PC-9 (cell line): ENCODE measurements around the gene ARHGEF12. TPM values are rescaled to one million over a fixed set of nuclear protein-coding genes. Genes with fewer than 3 reads are reported as not detected.

Source experiments
- BruUV-seq: library from RNA; stranded (reverse); fragments of 400-500 nt; replicated peaks from 2 replicates; lab custom pipeline; 2021; lab: Mats Ljungman, UMichigan
- CTCF ChIA-PET: fragments of 300-600 bp; sonication (Branson Sonifier 250); formaldehyde crosslinking; loops from one replicate; lab custom pipeline; 2022; ENCODE audit warnings: antibody characterized with exemption; lab: Charles Lee
- POLR2A ChIA-PET: fragments of 300-600 bp; sonication (Branson Sonifier 250); formaldehyde crosslinking; loops from one replicate; lab custom pipeline; 2022; ENCODE audit warnings: antibody characterized with exemption; ENCODE audit not compliant: unreplicated experiment; lab: Charles Lee
- DNase-seq, 2 experiments: peaks; one replicate each; pipeline versions ENCODE4 v3.0.0 to v3.0.0-alpha.2; 2015 to 2022; ENCODE audit warnings: mixed read lengths in 1 of 2
- H2AFZ ChIP-seq: fragments of 200-600 bp; sonication (generic); 2 replicates; pipeline ENCODE4 v1.8.1; 2017; ENCODE audit warnings: antibody characterized with exemption
- H3F3A ChIP-seq: fragments of 200-600 bp; sonication (generic); 2 replicates; pipeline ENCODE4 v1.8.1; 2017; ENCODE audit warnings: antibody characterized with exemption, mild to moderate bottlenecking, low read depth; ENCODE audit not compliant: insufficient read depth
- H3K27ac ChIP-seq: fragments of 200-600 bp; sonication (generic); 2 replicates; pipeline ENCODE4 v1.6.1; 2016; ENCODE audit warnings: mixed run types
- H3K27me3 ChIP-seq: fragments of 200-600 bp; sonication (generic); 2 replicates; pipeline ENCODE4 v1.6.1; 2016; ENCODE audit warnings: low read depth, mixed run types; ENCODE audit not compliant: insufficient read depth
- H3K36me3 ChIP-seq: fragments of 200-600 bp; sonication (generic); 2 replicates; pipeline ENCODE4 v1.6.1; 2016; ENCODE audit warnings: low read depth, mixed run types
- H3K4me1 ChIP-seq: fragments of 200-600 bp; sonication (generic); replicated peaks from 2 replicates; pipeline ENCODE4 v1.6.1; 2016; ENCODE audit warnings: mixed run types; ENCODE audit not compliant: insufficient read depth
- H3K4me2 ChIP-seq: fragments of 200-600 bp; sonication (generic); 2 replicates; pipeline ENCODE4 v1.6.1; 2017; ENCODE audit warnings: mixed run types
- H3K4me3 ChIP-seq: fragments of 200-600 bp; sonication (generic); 2 replicates; pipeline ENCODE4 v1.6.1; 2016; ENCODE audit warnings: mixed run types
- H3K79me2 ChIP-seq: fragments of 200-600 bp; sonication (generic); 2 replicates; pipeline ENCODE4 v1.6.1; 2017; ENCODE audit warnings: low read depth, mixed run types
- H3K9me2 ChIP-seq: fragments of 200-600 bp; sonication (generic); 2 replicates; pipeline ENCODE4 v1.8.1; 2017; ENCODE audit warnings: mild to moderate bottlenecking; ENCODE audit not compliant: insufficient read depth
- H3K9me3 ChIP-seq: fragments of 200-600 bp; sonication (generic); 2 replicates; pipeline ENCODE4 v1.8.1; 2016; ENCODE audit warnings: low read depth; ENCODE audit not compliant: insufficient read depth
- H4K20me1 ChIP-seq: fragments of 200-600 bp; sonication (generic); 2 replicates; pipeline ENCODE4 v1.8.1; 2017; ENCODE audit not compliant: insufficient read depth
- CTCF ChIP-seq: fragments of 200-600 bp; sonication (generic); conservative IDR thresholded peaks from 2 replicates; pipeline ENCODE4 v1.6.1; 2017; ENCODE audit warnings: mixed run types, antibody characterized with exemption, mild to moderate bottlenecking, moderate library complexity
- EZH2 ChIP-seq: fragments of 200-600 bp; sonication (generic); IDR thresholded peaks from 2 replicates; pipeline ENCODE4 v1.8.0; 2017; ENCODE audit warnings: antibody characterized with exemption, low read depth
- intact Hi-C: fragments of 100-400 bp; cut with micrococcal nuclease; formaldehyde crosslinking; loops from one replicate; pipeline ENCODE4 v1.10.0; 2022; ENCODE audit not compliant: unreplicated experiment
- total RNA-seq: library from RNA; stranded (reverse); gene quantifications from 2 replicates; pipeline ENCODE4 v1.2.3, GENCODE V29; 2021

The ARHGEF12 gene
- total RNA-seq, 1 experiment from 2014 or later: 76.5 TPM

- Histone ChIP-seq H2AFZ (no peak overlapping the region), H3K27me3 (no peaks in the 10 kb centered on the region), H3K9me3 (no peaks in the 10 kb centered on the region), H3K36me3 (no peaks in the 10 kb centered on the region), H3F3A (peaks cover 20% of the 10 kb centered on the region; the same call in 1 of the 2 replicates), H4K20me1 (no peaks in the 10 kb centered on the region), H3K79me2 (no peaks in the 10 kb centered on the region), H3K4me1 (peaks cover 50% of the 10 kb centered on the region), H3K27ac (no peak overlapping the region), H3K4me2 (no peak overlapping the region), H3K4me3 (no peak overlapping the region), H3K9me2 (no peaks in the 10 kb centered on the region)
- CTCF ChIA-PET: no interaction called here
- intact Hi-C loops: no loop called here
- TF ChIP-seq CTCF (no peak), EZH2 (no peak)
- no peak for DNase-seq
- POLR2A ChIA-PET: no interaction called here
- no TSS peak for BruUV-seq
These were observed 45.3 kb upstream of the ARHGEF12 start for GRCh38 chr11:120290956-120291355.

GRCh38 chr11:120293038-120293800 lies 43.0 kb upstream of the ARHGEF12 start:
- POLR2A ChIA-PET: no interaction called here
- H2AFZ ChIP-seq: no peak overlapping the region
- 0 out of 2 replicates have a peak overlapping the region, but pooled peaks have one; percentile 11 for H3K4me2 ChIP-seq
- CTCF ChIA-PET: interaction anchor here (0.6 to 1.2 kb wide), 2 partner anchors 57 to 924 kb away, joined by 3 read pairs; no protein-coding TSS in a partner anchor
- no peaks in the 10 kb centered on the region for H3K27me3 ChIP-seq
- intact Hi-C loops: no loop called here
- H3K4me3 ChIP-seq: no peak overlapping the region
- no peaks in the 10 kb centered on the region for H3K9me3 ChIP-seq
- no peaks in the 10 kb centered on the region for H3K79me2 ChIP-seq
- no peaks in the 10 kb centered on the region for H3K36me3 ChIP-seq
- no TSS peak for BruUV-seq
- DNase-seq: no peak
- no peak for TF ChIP-seq EZH2
- H3K27ac ChIP-seq: no peak overlapping the region
- peaks cover 37% of the 10 kb centered on the region for H3K4me1 ChIP-seq
- H3F3A ChIP-seq: peaks cover 9% of the 10 kb centered on the region; the same call in 1 of the 2 replicates
- no peaks in the 10 kb centered on the region for H3K9me2 ChIP-seq
- H4K20me1 ChIP-seq: no peaks in the 10 kb centered on the region

- H3K27ac ChIP-seq: no peak overlapping the region
- CTCF ChIA-PET: interaction anchor here (0.6 to 1.2 kb wide), 2 partner anchors 58 to 924 kb away, joined by 3 read pairs; no protein-coding TSS in a partner anchor
- no peaks in the 10 kb centered on the region for H3K9me2 ChIP-seq
- H3K4me2 ChIP-seq: no peak overlapping the region
- peaks cover 33% of the 10 kb centered on the region for H3K4me1 ChIP-seq
- intact Hi-C loops: no loop called here
- no peak for TF ChIP-seq CTCF
- TF ChIP-seq EZH2: no peak
- DNase-seq: no peak
- no TSS peak for BruUV-seq
- H3K36me3 ChIP-seq: no peaks in the 10 kb centered on the region
- no peaks in the 10 kb centered on the region for H3K9me3 ChIP-seq
- H3F3A ChIP-seq: peaks cover 9% of the 10 kb centered on the region; the same call in 1 of the 2 replicates
- no peaks in the 10 kb centered on the region for H3K27me3 ChIP-seq
- no peaks in the 10 kb centered on the region for H4K20me1 ChIP-seq
- H3K4me3 ChIP-seq: no peak overlapping the region
- no peak overlapping the region for H2AFZ ChIP-seq
- no peaks in the 10 kb centered on the region for H3K79me2 ChIP-seq
- POLR2A ChIA-PET: no interaction called here
These were observed 42.1 kb upstream of the ARHGEF12 start for GRCh38 chr11:120294096-120294495.
